ENCODE data around the gene GMPPA.

GRCh38 chr2:219537657-219538488 lies 39.2 kb downstream of the GMPPA start:
- TF ChIP-seq EZH2 (IDR thresholded peaks at IDR 0.05; ENCODE audit: borderline replicate concordance) (no peak), CTCF (IDR thresholded peaks at IDR 0.05; ENCODE audit: poor library complexity) (no peak)
